ENCODE measurements around the gene CBLIF.

GRCh38 chr11:59841514-59841913 lies 3.8 kb downstream of the CBLIF start:
- TF ChIP-seq SIN3A (IDR thresholded peaks at IDR 0.05; ENCODE audit: borderline replicate concordance, insufficient read depth, low read length) (no peak), POLR2AphosphoS5 (IDR thresholded peaks at IDR 0.05; ENCODE audit: low read depth, low read length) (no peak), REST (IDR thresholded peaks at IDR 0.05; ENCODE audit: insufficient read depth in 1 of 2, low read depth in 2 of 2, low read length in 2 of 2) (no peak), TAF1 (IDR thresholded peaks at IDR 0.05; ENCODE audit: borderline replicate concordance, insufficient read depth, low read length) (no peak), FOXP2 (optimal IDR thresholded peaks at IDR 0.05; ENCODE audit: borderline replicate concordance, extremely low read depth, extremely low read length, insufficient read depth) (no peak)
